SK-N-SH treated with all-trans-retinoic acid at 6 μM for 48 hours (cell line): ENCODE data around the gene RECK.

Experiments
- RARB ChIP-seq: fragments of 250-450 bp; sonication (Bioruptor Pico); IDR thresholded peaks from 2 replicates; pipeline ENCODE4 v1.8.0; 2021; ENCODE audit warnings: mild to moderate bottlenecking, moderate library complexity
- ZFP30 ChIP-seq: fragments of 450-650 bp; formaldehyde crosslinking; IDR thresholded peaks from 2 replicates; pipeline ENCODE4 v1.5.0; 2022; ENCODE audit warnings: mild to moderate bottlenecking, moderate library complexity

DNA sequence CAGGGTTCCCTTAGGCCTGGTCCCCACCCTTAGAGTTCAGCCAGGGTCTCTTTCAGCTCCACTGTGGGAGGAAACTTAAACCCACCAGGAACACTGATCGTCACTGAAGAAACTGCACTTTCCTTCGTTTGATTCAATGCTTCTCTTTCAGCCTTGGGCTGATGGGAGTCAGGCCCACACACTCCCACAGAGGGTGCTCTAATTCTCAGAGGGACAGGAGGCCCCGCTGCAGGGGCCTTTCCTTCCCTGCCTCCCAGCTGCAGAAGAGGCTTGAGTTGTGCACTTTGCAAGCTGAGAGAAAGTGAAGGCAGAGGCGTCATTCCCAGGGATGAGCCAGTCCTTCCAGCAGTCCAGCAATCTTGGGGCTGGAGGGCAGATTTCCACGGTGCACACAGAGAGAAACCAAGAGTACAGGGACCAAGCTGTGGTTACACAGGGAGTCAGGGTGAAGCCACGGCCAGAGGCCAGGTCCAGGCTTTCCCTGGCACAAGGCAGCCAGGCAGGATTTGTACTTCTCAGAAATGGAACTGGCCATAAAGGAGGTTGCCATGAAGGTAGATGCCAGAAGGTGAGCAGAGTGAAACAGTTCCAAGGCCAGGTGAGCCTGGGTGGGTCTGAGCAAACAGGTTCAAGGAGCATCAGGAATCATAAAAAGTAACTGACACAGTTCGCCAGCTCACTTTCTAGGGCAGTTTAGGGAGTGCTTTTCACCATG is 89.5 kb downstream of the RECK start:
- no peak for TF ChIP-seq RARB (CRISPR knock-in tag)
- TF ChIP-seq ZFP30 (CRISPR knock-in tag): no peak
